CD14-positive monocyte (primary cell): ENCODE data around the gene GFPT2. TPM values are rescaled to one million over a fixed set of nuclear protein-coding genes. Genes with fewer than 3 reads are reported as not detected.

Experiments used
- DNase-seq, 3 donors: peaks; one replicate each; pipeline ENCODE4 v3.0.0-alpha.2; 2011 to 2022
- H2AFZ ChIP-seq: 2 replicates; pipeline ENCODE4 v1.6.0; 2012; ENCODE audit warnings: mild to moderate bottlenecking, low read depth, low read length, inconsistent platforms; ENCODE audit not compliant: insufficient read depth, poor library complexity, severe bottlenecking
- H3K27ac ChIP-seq, 2 donors: 1 replicate in 1 of 2; 2 replicates in 1 of 2; pipeline ENCODE4 v1.5.1; 2012 to 2013; ENCODE audit warnings: low read length in 2 of 2, control low read depth in 1 of 2, inconsistent platforms in 1 of 2, low read depth in 1 of 2, mild to moderate bottlenecking in 1 of 2
- H3K27me3 ChIP-seq, 2 donors: one replicate each; pipeline versions ENCODE4 v1.6.0 to v1.6.1; 2011 to 2013; ENCODE audit warnings: low read length in 2 of 2; ENCODE audit not compliant: control insufficient read depth in 2 of 2, insufficient read depth in 2 of 2
- H3K36me3 ChIP-seq, 2 donors: replicated peaks in 1 of 2; 1 replicate in 1 of 2; 2 replicates in 1 of 2; pipeline versions ENCODE4 v1.5.1 to v1.6.1; 2012 to 2013; ENCODE audit warnings: low read length in 2 of 2, control low read depth in 1 of 2, inconsistent platforms in 1 of 2, mild to moderate bottlenecking in 1 of 2; ENCODE audit not compliant: insufficient read depth in 2 of 2, control insufficient read depth in 1 of 2
- H3K4me1 ChIP-seq, 2 donors: 1 replicate in 1 of 2; 2 replicates in 1 of 2; pipeline versions ENCODE4 v1.5.1 to v1.6.1; 2012 to 2013; ENCODE audit warnings: low read length in 2 of 2, control low read depth in 1 of 2, inconsistent platforms in 1 of 2, mild to moderate bottlenecking in 1 of 2, moderate library complexity in 1 of 2; ENCODE audit not compliant: insufficient read depth in 2 of 2, control insufficient read depth in 1 of 2
- H3K4me2 ChIP-seq: replicated peaks from 2 replicates; pipeline ENCODE3; 2012; ENCODE audit warnings: low read length, moderate library complexity, mild to moderate bottlenecking; ENCODE audit not compliant: poor library complexity, severe bottlenecking; ENCODE audit errors: extremely low read depth
- H3K4me3 ChIP-seq, 3 experiments: fragments of 200-600 bp in 1 of 3; sonication (generic) in 1 of 3; replicated peaks in 1 of 3; 1 replicate in 2 of 3; 2 replicates in 1 of 3; pipeline ENCODE4 v1.5.1; 2011 to 2013; ENCODE audit warnings: low read length in 3 of 3, mild to moderate bottlenecking in 3 of 3, control low read depth in 2 of 3, low read depth in 2 of 3, inconsistent platforms in 1 of 3, moderate library complexity in 1 of 3
- H3K79me2 ChIP-seq: 2 replicates; pipeline ENCODE4 v1.6.0; 2012; ENCODE audit warnings: mild to moderate bottlenecking, control low read depth, inconsistent platforms, low read length, moderate library complexity; ENCODE audit not compliant: insufficient read depth
- H3K9ac ChIP-seq: 2 replicates; pipeline ENCODE4 v1.6.0; 2017; ENCODE audit warnings: low read length, mild to moderate bottlenecking; ENCODE audit not compliant: insufficient read depth, poor library complexity, severe bottlenecking
- H3K9me3 ChIP-seq, 2 donors: replicated peaks in 1 of 2; 1 replicate in 1 of 2; 2 replicates in 1 of 2; pipeline versions ENCODE4 v1.5.1 to v1.6.1; 2012 to 2013; ENCODE audit warnings: low read length in 2 of 2, control low read depth in 1 of 2; ENCODE audit not compliant: control insufficient read depth in 1 of 2, insufficient read depth in 1 of 2
- H4K20me1 ChIP-seq: 2 replicates; pipeline ENCODE4 v1.6.0; 2012; ENCODE audit warnings: mild to moderate bottlenecking, low read length, control low read depth, moderate library complexity; ENCODE audit not compliant: insufficient read depth
- H3K27ac Mint-ChIP-seq, 7 donors: one replicate each; pipeline ENCODE4 v1.8.0; 2020; ENCODE audit warnings: mild to moderate bottlenecking in 7 of 7, mixed read lengths in 7 of 7, moderate library complexity in 6 of 7, inconsistent platforms in 2 of 7
- H3K27me3 Mint-ChIP-seq, 3 donors: one replicate each; pipeline ENCODE4 v1.8.0; 2021 to 2022; ENCODE audit warnings: low read depth in 3 of 3, mild to moderate bottlenecking in 3 of 3, mixed read lengths in 3 of 3, moderate library complexity in 3 of 3, inconsistent platforms in 1 of 3
- H3K36me3 Mint-ChIP-seq, 2 donors: one replicate each; pipeline ENCODE4 v1.8.0; 2020; ENCODE audit warnings: mixed read lengths in 2 of 2, inconsistent platforms in 1 of 2, mild to moderate bottlenecking in 1 of 2
- H3K4me1 Mint-ChIP-seq: one replicate; pipeline ENCODE4 v1.8.0; 2020; ENCODE audit warnings: mild to moderate bottlenecking, mixed read lengths
- H3K4me3 Mint-ChIP-seq, 2 donors: one replicate each; pipeline ENCODE4 v1.8.0; 2020; ENCODE audit warnings: mild to moderate bottlenecking in 2 of 2, mixed read lengths in 2 of 2, moderate library complexity in 1 of 2
- H3K9me3 Mint-ChIP-seq, 7 donors: one replicate each; pipeline ENCODE4 v1.8.0; 2020 to 2022; ENCODE audit warnings: mixed read lengths in 7 of 7, mild to moderate bottlenecking in 6 of 7, moderate library complexity in 6 of 7, inconsistent platforms in 2 of 7
- WGBS: methylation state at CpG from one replicate; pipeline ENCODE4 v1.1.5; 2013; ENCODE audit warnings: missing lambda C conversion rate; ENCODE audit not compliant: insufficient coverage; 5-methylcytosine and 5-hydroxymethylcytosine counted together
- intact Hi-C, 2 donors: fragments of 100-400 bp; cut with micrococcal nuclease; formaldehyde crosslinking; loops; one replicate each; pipeline versions ENCODE4 v1.15.0 to v1.15.1; 2023
- polyA plus RNA-seq, 3 donors: library from polyadenylated mRNA; depleted of rRNA in 1 of 3; unstranded in 2 of 3; stranded (reverse) in 1 of 3; fragments of 300-500 nt in 2 of 3; fragments of >200 nt in 1 of 3; fragmentation: Illumina TruSeq in 2 of 3; gene quantifications; 1 replicate in 2 of 3; 2 replicates in 1 of 3; pipeline ENCODE4 v1.2.3, GENCODE V29; 2012 to 2021
- TF ChIP-seq, protein P1 (sequence below): fragments of 200-600 bp; IDR thresholded peaks from one replicate; pipeline ENCODE4 v1.8.0; 2022; ENCODE audit warnings: antibody characterized with exemption, mild to moderate bottlenecking

Gene GFPT2
- polyA plus RNA-seq, 3 donors, result not detected

DNA sequence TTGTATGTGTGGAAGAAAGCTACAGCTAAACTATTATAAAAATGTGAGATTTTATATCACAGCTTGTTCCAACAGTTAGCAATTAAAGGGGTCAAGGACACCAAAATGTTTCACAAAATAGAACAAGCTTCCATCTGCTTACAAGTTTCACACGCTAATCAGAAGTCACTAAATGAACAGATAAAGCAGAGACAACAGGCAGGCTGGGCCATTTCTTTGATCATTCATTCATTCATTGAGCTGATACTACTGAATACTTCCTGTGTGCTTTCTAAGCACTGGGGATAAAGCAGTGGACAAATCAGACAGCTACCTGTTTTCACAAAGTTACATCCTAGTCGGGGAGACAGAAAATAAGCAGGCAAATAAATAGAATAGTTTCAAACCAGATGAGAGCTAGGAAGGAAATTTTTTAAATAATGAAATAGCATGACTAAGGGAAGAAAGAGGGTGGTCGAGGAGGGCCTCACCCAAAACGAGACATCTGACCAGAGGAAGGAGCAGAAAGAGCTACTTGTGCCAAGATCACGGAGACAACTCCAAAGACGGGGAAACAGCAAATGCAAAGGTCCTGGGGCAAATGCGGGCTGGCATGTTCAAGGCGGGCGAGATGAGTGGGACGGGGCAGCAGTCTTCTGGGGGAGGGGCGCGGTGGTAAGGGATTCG, 62.4 kb downstream of the GFPT2 start:
- DNase-seq, result no peak
- H3K4me3 ChIP-seq, result peak overlapping the region in 2 of 3 experiments; percentile 39 to 75
- no peaks in the 10 kb centered on the region for H3K27me3 ChIP-seq
- peaks cover 0 to 3% of the 10 kb centered on the region in 2 donors for H3K9me3 ChIP-seq
- Mint-ChIP-seq H3K4me1 (peaks cover 53% of the 10 kb centered on the region), H3K9me3 (peaks cover 0 to 3% (median 0%) of the 10 kb centered on the region in 7 donors), H3K27me3 (peaks cover 1 to 4% (median 2%) of the 10 kb centered on the region in 3 donors), H3K27ac (peak overlapping the region in 3 of 7 donors; percentile 26 to 50 (median 49)), H3K4me3 (peak overlapping the region; percentile 79 to 80), H3K36me3 (peaks cover 9% of the 10 kb centered on the region in 2 donors)
- H2AFZ ChIP-seq, result no peak overlapping the region
- H3K79me2 ChIP-seq, result peaks cover 51% of the 10 kb centered on the region
- intact Hi-C loops, result loop anchor here (10.0 kb wide), 1 partner anchor 204 kb away; the partner anchor contains the start of gene CNOT6 (in 2 of the 2)
- H4K20me1 ChIP-seq, result peaks cover 25% of the 10 kb centered on the region
- H3K27ac ChIP-seq, result no peak overlapping the region
- H3K4me1 ChIP-seq, result peaks cover 30 to 47% of the 10 kb centered on the region in 2 donors
- peak overlapping the region; percentile 85 for H3K4me2 ChIP-seq
- TF ChIP-seq, protein P1, sequence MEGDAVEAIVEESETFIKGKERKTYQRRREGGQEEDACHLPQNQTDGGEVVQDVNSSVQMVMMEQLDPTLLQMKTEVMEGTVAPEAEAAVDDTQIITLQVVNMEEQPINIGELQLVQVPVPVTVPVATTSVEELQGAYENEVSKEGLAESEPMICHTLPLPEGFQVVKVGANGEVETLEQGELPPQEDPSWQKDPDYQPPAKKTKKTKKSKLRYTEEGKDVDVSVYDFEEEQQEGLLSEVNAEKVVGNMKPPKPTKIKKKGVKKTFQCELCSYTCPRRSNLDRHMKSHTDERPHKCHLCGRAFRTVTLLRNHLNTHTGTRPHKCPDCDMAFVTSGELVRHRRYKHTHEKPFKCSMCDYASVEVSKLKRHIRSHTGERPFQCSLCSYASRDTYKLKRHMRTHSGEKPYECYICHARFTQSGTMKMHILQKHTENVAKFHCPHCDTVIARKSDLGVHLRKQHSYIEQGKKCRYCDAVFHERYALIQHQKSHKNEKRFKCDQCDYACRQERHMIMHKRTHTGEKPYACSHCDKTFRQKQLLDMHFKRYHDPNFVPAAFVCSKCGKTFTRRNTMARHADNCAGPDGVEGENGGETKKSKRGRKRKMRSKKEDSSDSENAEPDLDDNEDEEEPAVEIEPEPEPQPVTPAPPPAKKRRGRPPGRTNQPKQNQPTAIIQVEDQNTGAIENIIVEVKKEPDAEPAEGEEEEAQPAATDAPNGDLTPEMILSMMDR, result no peak
- H3K9ac ChIP-seq, result peak overlapping the region; percentile 62
- WGBS, result 26% methylated on average over 8 of the region's 13 CpGs
- H3K36me3 ChIP-seq, result peaks cover 5 to 8% of the 10 kb centered on the region in 2 donors

DNA sequence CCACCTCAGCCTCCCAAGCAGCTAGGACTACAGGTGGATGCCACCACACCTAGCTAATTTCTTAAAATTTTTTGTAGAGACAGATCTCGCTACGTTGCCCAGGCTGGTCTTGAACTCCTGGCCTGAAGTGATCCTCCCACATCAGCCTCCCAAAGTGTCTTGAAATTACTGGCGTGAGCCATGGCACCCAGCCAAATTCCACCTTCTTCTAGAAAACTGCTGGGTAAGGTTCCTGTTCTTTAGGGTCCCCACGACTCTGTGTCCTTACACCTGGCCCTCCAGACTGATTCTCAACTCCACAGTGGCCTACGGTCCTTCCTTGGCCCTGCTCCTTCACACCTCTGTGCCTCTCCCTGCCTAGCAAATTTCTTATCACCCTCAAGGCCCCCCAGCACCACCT, 63.2 kb downstream of the GFPT2 start:
- Histone ChIP-seq H2AFZ (no peak overlapping the region), H3K27ac (no peak overlapping the region), H3K4me2 (no peak overlapping the region), H3K4me1 (peaks cover 30 to 46% of the 10 kb centered on the region in 2 donors), H3K4me3 (no peak overlapping the region), H3K27me3 (no peaks in the 10 kb centered on the region), H3K79me2 (peaks cover 51% of the 10 kb centered on the region), H3K9me3 (peaks cover 0 to 3% of the 10 kb centered on the region in 2 donors), H3K9ac (no peak overlapping the region), H3K36me3 (peaks cover 5 to 12% of the 10 kb centered on the region in 2 donors), H4K20me1 (peaks cover 25% of the 10 kb centered on the region)
- intact Hi-C loops, result loop anchor here (10.0 kb wide), 1 partner anchor 205 kb away; the partner anchor contains the start of gene CNOT6 (in 2 of the 2)
- DNase-seq, result no peak
- TF ChIP-seq, protein P1, result no peak
- H3K4me1 Mint-ChIP-seq, result peaks cover 59% of the 10 kb centered on the region
- 70% methylated on average over 5 of the region's 5 CpGs for WGBS
- no peak overlapping the region for H3K4me3 Mint-ChIP-seq
- H3K36me3 Mint-ChIP-seq, result peaks cover 15% of the 10 kb centered on the region in 2 donors
- peak overlapping the region in 1 of 7 donors; percentile 79 for H3K27ac Mint-ChIP-seq
- H3K9me3 Mint-ChIP-seq, result peaks cover 0 to 4% (median 2%) of the 10 kb centered on the region in 7 donors
- H3K27me3 Mint-ChIP-seq, result peaks cover 0 to 4% (median 1%) of the 10 kb centered on the region in 3 donors
